ENCODE results near the gene TIFAB. TPM values are rescaled to one million over a fixed set of nuclear protein-coding genes. Genes with fewer than 3 reads are reported as not detected.

TIFAB gene
- total RNA-seq, 4 donors from 2014 or later, result not detected

GRCh38 chr5:135481909-135482311, 29.8 kb upstream of the TIFAB start:
- no peaks in the 10 kb centered on the region for H3K4me1 ChIP-seq
- WGBS, 2 donors, result 83 to 84% methylated on average over 4 of the region's 4 CpGs
- TF ChIP-seq, protein P1, sequence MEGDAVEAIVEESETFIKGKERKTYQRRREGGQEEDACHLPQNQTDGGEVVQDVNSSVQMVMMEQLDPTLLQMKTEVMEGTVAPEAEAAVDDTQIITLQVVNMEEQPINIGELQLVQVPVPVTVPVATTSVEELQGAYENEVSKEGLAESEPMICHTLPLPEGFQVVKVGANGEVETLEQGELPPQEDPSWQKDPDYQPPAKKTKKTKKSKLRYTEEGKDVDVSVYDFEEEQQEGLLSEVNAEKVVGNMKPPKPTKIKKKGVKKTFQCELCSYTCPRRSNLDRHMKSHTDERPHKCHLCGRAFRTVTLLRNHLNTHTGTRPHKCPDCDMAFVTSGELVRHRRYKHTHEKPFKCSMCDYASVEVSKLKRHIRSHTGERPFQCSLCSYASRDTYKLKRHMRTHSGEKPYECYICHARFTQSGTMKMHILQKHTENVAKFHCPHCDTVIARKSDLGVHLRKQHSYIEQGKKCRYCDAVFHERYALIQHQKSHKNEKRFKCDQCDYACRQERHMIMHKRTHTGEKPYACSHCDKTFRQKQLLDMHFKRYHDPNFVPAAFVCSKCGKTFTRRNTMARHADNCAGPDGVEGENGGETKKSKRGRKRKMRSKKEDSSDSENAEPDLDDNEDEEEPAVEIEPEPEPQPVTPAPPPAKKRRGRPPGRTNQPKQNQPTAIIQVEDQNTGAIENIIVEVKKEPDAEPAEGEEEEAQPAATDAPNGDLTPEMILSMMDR (IDR thresholded peaks at IDR 0.05), result no peak
- TF ChIP-seq POLR2A (IDR thresholded peaks at IDR 0.05), result no peak
- intact Hi-C loops (cut with DNase I), result no loop called here
- H3K27me3 ChIP-seq, result peaks cover 57% of the 10 kb centered on the region
- no peaks in the 10 kb centered on the region for H3K36me3 ChIP-seq
- no peak overlapping the region for H3K4me3 ChIP-seq (replicated peaks in 1 of 3)
- H3K9me3 ChIP-seq, result no peaks in the 10 kb centered on the region
- DNase-seq, result no peak
- H3K27ac ChIP-seq, result no peak overlapping the region

GRCh38 chr5:135481387-135481786, 29.2 kb upstream of the TIFAB start:
- Histone ChIP-seq H3K4me1 (no peaks in the 10 kb centered on the region), H3K9me3 (no peaks in the 10 kb centered on the region), H3K36me3 (no peaks in the 10 kb centered on the region), H3K27me3 (peaks cover 59% of the 10 kb centered on the region), H3K27ac (no peak overlapping the region), H3K4me3 (replicated peaks in 1 of 3) (no peak overlapping the region)
- intact Hi-C loops (cut with DNase I), result no loop called here
- TF ChIP-seq, protein P1 (IDR thresholded peaks at IDR 0.05), result no peak
- no peak for DNase-seq
- 35 to 38% methylated on average over 5 of the region's 5 CpGs for WGBS, 2 donors

GRCh38 chr5:135480511-135480910, 28.4 kb upstream of the TIFAB start:
- Histone ChIP-seq H3K9me3 (no peaks in the 10 kb centered on the region), H3K4me3 (replicated peaks in 1 of 3) (no peak overlapping the region), H3K36me3 (no peaks in the 10 kb centered on the region), H3K27me3 (peaks cover 57% of the 10 kb centered on the region), H3K4me1 (no peaks in the 10 kb centered on the region), H3K27ac (no peak overlapping the region)
- TF ChIP-seq, protein P1 (IDR thresholded peaks at IDR 0.05), result no peak
- TF ChIP-seq POLR2A (IDR thresholded peaks at IDR 0.05), result no peak
- DNase-seq, result no peak
- WGBS, 2 donors, result 77 to 78% methylated on average over 5 of the region's 5 CpGs
- intact Hi-C loops (cut with DNase I), result no loop called here

DNA sequence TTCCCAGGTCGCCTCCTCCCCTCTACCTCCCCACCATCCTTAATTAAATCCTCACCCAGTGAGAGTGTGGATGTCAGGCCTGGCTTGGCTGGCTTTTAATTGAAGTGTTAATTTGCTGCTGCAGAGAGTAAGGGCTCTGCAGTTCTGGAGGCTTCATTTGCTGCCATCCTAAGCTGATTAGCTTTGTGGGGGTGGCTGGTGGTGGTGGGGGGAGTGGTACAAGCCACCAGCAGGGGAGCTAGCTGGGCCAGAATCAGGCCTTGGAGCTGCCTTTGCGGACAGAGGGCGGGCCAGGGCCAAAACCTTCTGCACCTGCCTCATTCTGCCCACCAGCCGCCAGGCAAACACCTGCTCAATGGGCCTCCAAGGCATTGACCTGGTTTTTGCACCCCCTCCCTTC, 26.8 kb upstream of the TIFAB start:
- H3K9me3 ChIP-seq, result no peaks in the 10 kb centered on the region
- no peak for DNase-seq
- no peak overlapping the region for H3K4me3 ChIP-seq (replicated peaks in 1 of 3)
- H3K27ac ChIP-seq, result no peak overlapping the region
- H3K27me3 ChIP-seq, result peaks cover 61% of the 10 kb centered on the region
- intact Hi-C loops (cut with DNase I), result no loop called here
- H3K36me3 ChIP-seq, result no peaks in the 10 kb centered on the region
- no peaks in the 10 kb centered on the region for H3K4me1 ChIP-seq
- TF ChIP-seq POLR2A (IDR thresholded peaks at IDR 0.05), result no peak
- TF ChIP-seq, protein P1 (IDR thresholded peaks at IDR 0.05), result no peak
- WGBS, 2 donors, result 47 to 51% methylated on average over 4 of the region's 4 CpGs

- intact Hi-C loops (cut with DNase I), result no loop called here
- H3K27ac ChIP-seq, result no peak overlapping the region
- no peaks in the 10 kb centered on the region for H3K9me3 ChIP-seq
- H3K4me1 ChIP-seq, result no peaks in the 10 kb centered on the region
- no peaks in the 10 kb centered on the region for H3K36me3 ChIP-seq
- 26 to 27% methylated on average over 5 to 14 of the region's 14 CpGs for WGBS, 2 donors
- TF ChIP-seq, protein P1 (IDR thresholded peaks at IDR 0.05), result no peak
- TF ChIP-seq POLR2A (IDR thresholded peaks at IDR 0.05), result no peak
- no peak for DNase-seq
- H3K4me3 ChIP-seq (replicated peaks in 1 of 3), result no peak overlapping the region
- peaks cover 62% of the 10 kb centered on the region for H3K27me3 ChIP-seq
Measured at GRCh38 chr5:135477613-135478066, 25.5 kb upstream of the TIFAB start.

Data from thyroid gland (tissue), 4 donors.